HFFc6 (cell line): ENCODE results near the gene CHRDL1. TPM values are rescaled to one million over a fixed set of nuclear protein-coding genes. Genes with fewer than 3 reads are reported as not detected.

Experiments used
- DNase-seq: peaks from one replicate; pipeline ENCODE4 v3.0.0-alpha.2; 2018
- H3K27ac Mint-ChIP-seq: 2 replicates; pipeline ENCODE4 v1.8.0; 2020; ENCODE audit warnings: mild to moderate bottlenecking, mixed read lengths
- H3K27me3 Mint-ChIP-seq: 2 replicates; pipeline ENCODE4 v1.8.0; 2021; ENCODE audit warnings: mild to moderate bottlenecking, moderate library complexity, mixed read lengths; ENCODE audit not compliant: insufficient read depth
- H3K36me3 Mint-ChIP-seq: 2 replicates; pipeline ENCODE4 v1.8.0; 2021; ENCODE audit warnings: low read depth, mixed read lengths
- H3K4me1 Mint-ChIP-seq: 2 replicates; pipeline ENCODE4 v1.8.0; 2020; ENCODE audit warnings: low read depth, mixed read lengths
- H3K4me3 Mint-ChIP-seq: 2 replicates; pipeline ENCODE4 v1.8.0; 2020; ENCODE audit warnings: mild to moderate bottlenecking, moderate library complexity, mixed read lengths
- H3K9me3 Mint-ChIP-seq: 2 replicates; pipeline ENCODE4 v1.8.0; 2020; ENCODE audit warnings: mild to moderate bottlenecking, mixed read lengths
- total RNA-seq, 6 experiments: library from RNA; stranded (reverse); fragmentation: NEBNext Ultra II Directional; extraction: Animal tissue kit (Norgen Biotek cat#: 25700); gene quantifications; 2 replicates in 1 of 6; 3 replicates in 5 of 6; pipeline ENCODE4 v1.2.3, GENCODE V29; 2021
- TF ChIP-seq, protein P1 (sequence below): fragments of 200-600 bp; sonication (generic); IDR thresholded peaks from 2 replicates; pipeline ENCODE4 v1.5.0; 2021; ENCODE audit warnings: antibody characterized with exemption, mild to moderate bottlenecking

CHRDL1 gene
- total RNA-seq, 6 experiments from 2014 or later = 0.47 to 3.0 (median 2.3) TPM

DNA sequence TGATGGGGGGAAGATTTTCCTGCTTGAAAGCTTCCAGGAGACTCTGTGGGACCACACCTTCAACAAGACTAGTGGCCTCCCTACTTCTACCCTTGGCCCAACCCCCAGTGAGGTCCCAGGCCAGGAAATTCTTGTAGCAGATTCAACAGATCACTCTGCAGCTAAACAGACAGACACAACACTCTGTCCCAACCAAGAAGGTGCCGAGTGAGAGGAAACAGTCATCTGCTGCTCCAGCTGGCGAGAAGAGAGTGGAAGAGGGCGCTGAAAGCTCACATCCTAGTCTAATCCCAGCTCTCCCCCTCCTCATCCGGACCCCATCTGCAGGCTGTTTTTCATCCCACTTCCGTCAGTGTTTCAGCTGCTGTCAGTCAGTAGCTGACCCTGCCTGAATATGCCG, 63.4 kb downstream of the CHRDL1 start:
- no peaks in the 10 kb centered on the region for H3K36me3 Mint-ChIP-seq
- DNase-seq = no peak

DNA sequence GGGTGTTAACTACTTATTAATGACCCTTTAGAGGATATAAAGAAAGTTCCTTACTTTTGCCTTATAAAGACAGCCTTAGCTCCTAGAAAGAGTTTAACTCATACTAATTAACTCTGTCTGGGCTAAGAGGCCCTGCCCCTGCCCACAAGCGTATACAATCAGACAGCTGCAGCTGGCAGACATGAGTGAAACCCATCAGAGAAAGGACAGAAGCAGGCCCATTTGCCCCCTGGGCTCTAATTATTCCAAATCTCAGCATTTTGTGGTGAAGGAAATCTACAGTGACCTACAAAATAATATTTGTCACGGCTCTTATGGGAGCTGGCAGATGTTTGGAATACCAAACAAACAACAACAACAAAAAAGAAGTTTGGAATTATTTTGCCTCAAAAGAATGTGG, 71.8 kb downstream of the CHRDL1 start:
- DNase-seq = no peak
- H3K9me3 Mint-ChIP-seq = no peaks in the 10 kb centered on the region
- H3K36me3 Mint-ChIP-seq = no peaks in the 10 kb centered on the region
- TF ChIP-seq, protein P1, sequence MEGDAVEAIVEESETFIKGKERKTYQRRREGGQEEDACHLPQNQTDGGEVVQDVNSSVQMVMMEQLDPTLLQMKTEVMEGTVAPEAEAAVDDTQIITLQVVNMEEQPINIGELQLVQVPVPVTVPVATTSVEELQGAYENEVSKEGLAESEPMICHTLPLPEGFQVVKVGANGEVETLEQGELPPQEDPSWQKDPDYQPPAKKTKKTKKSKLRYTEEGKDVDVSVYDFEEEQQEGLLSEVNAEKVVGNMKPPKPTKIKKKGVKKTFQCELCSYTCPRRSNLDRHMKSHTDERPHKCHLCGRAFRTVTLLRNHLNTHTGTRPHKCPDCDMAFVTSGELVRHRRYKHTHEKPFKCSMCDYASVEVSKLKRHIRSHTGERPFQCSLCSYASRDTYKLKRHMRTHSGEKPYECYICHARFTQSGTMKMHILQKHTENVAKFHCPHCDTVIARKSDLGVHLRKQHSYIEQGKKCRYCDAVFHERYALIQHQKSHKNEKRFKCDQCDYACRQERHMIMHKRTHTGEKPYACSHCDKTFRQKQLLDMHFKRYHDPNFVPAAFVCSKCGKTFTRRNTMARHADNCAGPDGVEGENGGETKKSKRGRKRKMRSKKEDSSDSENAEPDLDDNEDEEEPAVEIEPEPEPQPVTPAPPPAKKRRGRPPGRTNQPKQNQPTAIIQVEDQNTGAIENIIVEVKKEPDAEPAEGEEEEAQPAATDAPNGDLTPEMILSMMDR = no peak
- H3K4me1 Mint-ChIP-seq = peaks cover 7% of the 10 kb centered on the region; the same call in 1 of the 2 replicates
- no peaks in the 10 kb centered on the region for H3K27me3 Mint-ChIP-seq
- H3K4me3 Mint-ChIP-seq = no peak overlapping the region
- no peak overlapping the region for H3K27ac Mint-ChIP-seq

More for the DNA sequence above, 63.4 kb downstream of the CHRDL1 start:
- no peak overlapping the region for H3K4me3 Mint-ChIP-seq
- no peak overlapping the region for H3K27ac Mint-ChIP-seq
- peaks cover 50% of the 10 kb centered on the region for H3K4me1 Mint-ChIP-seq
- no peaks in the 10 kb centered on the region for H3K27me3 Mint-ChIP-seq
- TF ChIP-seq, protein P1 = no peak
- no peaks in the 10 kb centered on the region for H3K9me3 Mint-ChIP-seq

GRCh38 chrX:110722135-110722534, 73.5 kb downstream of the CHRDL1 start:
- H3K27ac Mint-ChIP-seq = no peak overlapping the region
- no peak for DNase-seq
- no peak overlapping the region for H3K4me3 Mint-ChIP-seq
- peaks cover 7% of the 10 kb centered on the region; the same call in 1 of the 2 replicates for H3K4me1 Mint-ChIP-seq
- TF ChIP-seq, protein P1 = no peak
- H3K27me3 Mint-ChIP-seq = no peaks in the 10 kb centered on the region
- H3K9me3 Mint-ChIP-seq = no peaks in the 10 kb centered on the region
- H3K36me3 Mint-ChIP-seq = no peaks in the 10 kb centered on the region

- Mint-ChIP-seq H3K27ac (no peak overlapping the region), H3K27me3 (peaks cover 2% of the 10 kb centered on the region; the same call in 1 of the 2 replicates), H3K4me1 (no peaks in the 10 kb centered on the region), H3K36me3 (no peaks in the 10 kb centered on the region), H3K4me3 (no peak overlapping the region), H3K9me3 (no peaks in the 10 kb centered on the region)
- no peak for DNase-seq
- TF ChIP-seq, protein P1 = no peak
These were observed 82.0 kb downstream of the CHRDL1 start for GRCh38 chrX:110713666-110714065.

GRCh38 chrX:110706446-110706845, 89.2 kb downstream of the CHRDL1 start:
- H3K9me3 Mint-ChIP-seq = no peaks in the 10 kb centered on the region
- H3K27ac Mint-ChIP-seq = no peak overlapping the region
- TF ChIP-seq, protein P1 = no peak
- peaks cover 2% of the 10 kb centered on the region; the same call in 1 of the 2 replicates for H3K27me3 Mint-ChIP-seq
- no peak overlapping the region for H3K4me3 Mint-ChIP-seq
- H3K4me1 Mint-ChIP-seq = no peaks in the 10 kb centered on the region
- H3K36me3 Mint-ChIP-seq = no peaks in the 10 kb centered on the region
- DNase-seq = no peak

DNA sequence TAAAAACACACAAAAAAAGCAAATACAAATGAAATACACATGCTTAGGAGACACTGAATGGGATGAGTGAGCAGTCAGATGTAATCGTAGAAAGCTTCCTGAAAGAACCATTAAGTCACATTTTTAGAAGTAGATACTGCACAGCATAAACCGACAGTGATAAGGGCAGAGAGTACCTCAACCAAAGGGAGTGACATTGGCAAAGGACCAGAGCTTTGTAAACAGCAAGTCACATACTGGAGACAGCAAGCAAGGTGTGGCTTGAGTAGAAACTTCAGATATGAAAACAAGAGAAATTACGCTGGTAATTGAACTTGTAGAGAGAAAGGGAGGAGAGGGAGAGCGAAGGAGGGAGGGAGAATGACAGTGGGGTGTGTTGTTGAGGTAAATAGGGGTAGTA, 92.0 kb downstream of the CHRDL1 start:
- TF ChIP-seq, protein P1 = no peak
- no peaks in the 10 kb centered on the region for H3K9me3 Mint-ChIP-seq

More for the DNA sequence above, 92.0 kb downstream of the CHRDL1 start:
- H3K4me1 Mint-ChIP-seq = no peaks in the 10 kb centered on the region
- H3K27me3 Mint-ChIP-seq = no peaks in the 10 kb centered on the region
- H3K36me3 Mint-ChIP-seq = no peaks in the 10 kb centered on the region
- no peak for DNase-seq
- no peak overlapping the region for H3K4me3 Mint-ChIP-seq
- H3K27ac Mint-ChIP-seq = no peak overlapping the region
